ENCODE data around the gene U2SURP.
A peak's percentile ranks its signal among the peaks of the same experiment; 100 is the strongest.

U2SURP gene

DNA sequence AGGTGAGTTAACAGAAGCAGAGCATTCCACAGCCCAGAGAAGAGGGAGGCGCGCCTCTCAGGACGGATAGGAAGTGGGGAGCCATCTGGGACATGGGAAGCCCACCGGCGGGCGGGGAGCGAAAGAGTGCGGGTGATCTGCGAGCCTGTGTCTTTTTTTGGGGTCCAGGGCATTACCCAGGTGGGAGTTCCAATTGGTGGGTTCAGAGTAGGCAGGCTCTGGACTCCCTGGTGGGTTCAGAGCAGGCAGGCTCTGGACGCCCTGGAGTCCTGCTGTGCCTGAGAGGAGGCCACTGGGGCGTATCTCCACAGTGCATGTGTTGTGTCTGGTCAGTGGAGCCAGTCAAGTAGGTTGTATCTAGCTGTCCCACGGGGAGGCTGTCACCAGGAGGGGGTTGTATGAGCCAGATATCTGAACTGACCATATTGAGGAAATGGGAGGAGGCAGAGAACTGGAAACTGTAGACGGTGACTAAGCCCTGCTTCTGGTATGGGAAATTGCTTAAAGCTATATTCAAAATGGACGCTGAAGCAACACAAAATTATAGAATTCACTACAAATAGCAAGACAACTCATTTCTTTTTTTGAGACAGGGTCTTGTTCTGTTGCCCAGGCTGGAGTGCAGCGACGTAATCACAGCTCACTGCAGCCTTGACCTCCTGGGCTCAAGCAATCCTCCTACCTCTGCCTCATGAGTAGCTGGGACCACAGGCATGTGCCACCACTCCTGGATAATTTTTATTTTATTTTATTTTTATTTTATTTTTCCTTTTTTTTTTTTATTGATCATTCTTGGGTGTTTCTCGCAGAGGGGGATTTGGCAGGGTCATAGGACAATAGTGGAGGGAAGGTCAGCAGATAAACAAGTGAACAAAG is 83.7 kb downstream of the U2SURP start:
- in situ Hi-C loops (cut with HindIII; ENCODE audit: low pct_ligation_motif_present, low pct_unique_long_range_greater_than_20kb, low sequenced_read_pairs), result no loop called here
- peak; percentile 40 for DNase-seq

DNA sequence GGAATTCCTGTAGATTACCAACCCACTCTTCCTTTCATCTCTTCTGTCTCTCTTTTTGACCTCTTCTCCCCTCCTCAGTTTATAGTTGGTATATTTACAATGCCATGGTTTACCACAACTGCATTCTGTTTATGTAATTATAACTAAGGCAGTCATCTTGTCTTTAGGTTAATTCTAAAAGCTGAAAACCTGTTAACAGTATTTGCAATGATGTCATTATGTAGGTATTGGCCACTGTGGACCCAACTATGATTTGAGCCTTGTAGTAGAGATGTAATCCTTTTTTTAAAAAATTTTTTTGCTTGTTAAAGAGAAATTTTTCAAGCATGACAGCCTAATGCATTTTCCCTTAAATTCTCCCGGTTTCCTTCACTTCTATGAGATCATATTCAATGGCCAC is 87.5 kb downstream of the U2SURP start:
- in situ Hi-C loops (cut with HindIII; ENCODE audit: low pct_ligation_motif_present, low pct_unique_long_range_greater_than_20kb, low sequenced_read_pairs), result no loop called here
- DNase-seq, result no peak

DNA sequence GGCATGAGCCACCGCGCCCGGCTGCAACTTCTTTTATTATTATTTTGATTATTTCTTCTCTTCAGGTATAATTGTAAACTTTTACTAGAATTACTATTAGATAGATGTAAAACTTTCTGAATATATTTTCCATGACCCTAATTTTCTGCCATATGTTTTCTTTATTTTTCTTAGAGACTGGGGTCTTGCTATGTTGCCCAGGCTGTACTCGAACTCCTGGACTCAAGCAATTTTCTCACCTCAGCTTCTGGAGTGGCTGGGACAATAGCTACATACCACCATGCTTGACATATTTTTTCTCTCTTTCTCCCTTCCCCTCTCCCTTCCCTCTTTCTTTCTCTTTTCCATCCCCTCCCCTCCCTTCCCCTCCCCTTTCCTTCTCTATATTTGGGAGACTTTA is 88.6 kb downstream of the U2SURP start:
- no peak for DNase-seq
- in situ Hi-C loops (cut with HindIII; ENCODE audit: low pct_ligation_motif_present, low pct_unique_long_range_greater_than_20kb, low sequenced_read_pairs), result no loop called here

DNA sequence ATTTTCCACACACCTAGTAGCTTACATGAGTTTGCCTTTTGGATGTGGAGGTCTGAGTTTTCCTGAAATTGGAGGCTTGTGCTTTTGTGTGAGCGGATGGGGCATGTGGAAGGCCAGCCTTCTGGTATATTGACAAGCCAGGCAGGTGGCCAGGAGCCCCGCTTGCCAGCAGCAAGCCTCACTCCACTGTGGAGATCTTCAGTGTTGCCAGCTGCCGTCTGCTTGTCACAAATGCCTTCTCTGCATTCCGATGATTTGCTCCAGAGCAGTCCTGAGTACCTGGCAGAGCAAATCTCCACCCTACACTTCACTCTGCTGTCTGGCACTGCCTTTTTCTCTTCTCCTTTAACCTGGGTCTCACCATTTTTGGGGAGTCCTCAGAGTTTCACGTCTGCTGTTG is 89.1 kb downstream of the U2SURP start:
- in situ Hi-C loops (cut with HindIII; ENCODE audit: low pct_ligation_motif_present, low pct_unique_long_range_greater_than_20kb, low sequenced_read_pairs), result no loop called here
- no peak for DNase-seq

DNA sequence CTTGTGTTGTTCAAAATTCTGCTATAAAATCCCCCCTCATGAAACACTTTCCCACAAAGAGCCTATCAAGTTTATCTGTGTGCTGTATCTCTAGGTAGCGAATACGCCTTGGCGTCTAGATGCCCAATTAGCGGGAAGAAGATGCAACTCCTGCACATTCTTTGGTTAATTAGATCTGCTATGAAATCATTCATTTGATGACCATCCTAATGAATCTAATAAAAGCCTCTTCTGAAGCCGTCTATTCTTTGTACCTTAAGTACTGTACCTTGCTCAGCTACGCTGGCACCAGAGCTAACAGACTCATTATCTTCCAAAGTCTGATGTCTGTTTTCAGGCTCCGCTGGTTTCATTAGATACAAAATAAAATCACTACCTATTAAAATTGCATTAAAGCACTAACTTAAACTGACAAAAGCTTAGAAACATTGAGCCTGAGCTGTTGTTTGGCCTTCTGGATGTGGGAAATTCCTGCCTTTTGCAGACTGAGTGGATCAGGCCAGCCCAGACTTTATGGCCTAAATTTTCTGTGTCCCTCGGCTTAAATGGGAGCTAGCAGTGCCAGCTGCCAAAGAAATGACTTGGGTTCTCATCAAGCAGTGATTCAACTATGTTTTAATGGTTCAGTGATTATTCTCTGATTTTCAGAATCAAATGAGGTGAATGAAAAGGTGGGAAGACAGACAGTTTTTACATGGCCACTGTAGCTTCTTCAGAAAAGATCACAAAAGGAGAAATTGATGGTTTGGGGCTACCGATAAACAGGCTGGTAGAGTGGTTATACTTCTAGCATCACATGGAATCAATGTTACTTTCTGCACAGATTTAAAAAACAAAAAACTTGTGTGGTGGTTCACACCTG is 89.8 kb downstream of the U2SURP start:
- in situ Hi-C loops (cut with HindIII; ENCODE audit: low pct_ligation_motif_present, low pct_unique_long_range_greater_than_20kb, low sequenced_read_pairs), result no loop called here
- no peak for DNase-seq

DNA sequence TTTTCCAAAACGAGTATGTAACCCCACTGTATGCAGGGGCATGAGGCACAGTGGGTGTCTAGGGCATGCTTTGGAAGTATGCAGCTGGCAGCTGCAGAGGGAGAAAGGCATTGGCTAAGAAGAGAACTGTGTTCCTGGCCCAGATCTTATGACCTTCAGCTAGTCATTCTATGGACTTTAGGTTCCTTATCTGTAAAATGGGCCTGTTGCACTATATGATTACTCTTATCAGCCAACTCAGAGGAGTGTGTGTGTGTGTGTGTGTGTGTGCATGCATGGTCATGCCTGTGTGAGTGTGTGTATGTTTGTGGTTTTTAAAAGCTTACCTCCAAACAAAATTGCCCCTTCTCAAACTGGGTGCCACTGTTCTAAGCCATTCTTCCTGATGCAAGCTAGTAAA is 90.8 kb downstream of the U2SURP start:
- DNase-seq, result no peak
- in situ Hi-C loops (cut with HindIII; ENCODE audit: low pct_ligation_motif_present, low pct_unique_long_range_greater_than_20kb, low sequenced_read_pairs), result no loop called here

DNA sequence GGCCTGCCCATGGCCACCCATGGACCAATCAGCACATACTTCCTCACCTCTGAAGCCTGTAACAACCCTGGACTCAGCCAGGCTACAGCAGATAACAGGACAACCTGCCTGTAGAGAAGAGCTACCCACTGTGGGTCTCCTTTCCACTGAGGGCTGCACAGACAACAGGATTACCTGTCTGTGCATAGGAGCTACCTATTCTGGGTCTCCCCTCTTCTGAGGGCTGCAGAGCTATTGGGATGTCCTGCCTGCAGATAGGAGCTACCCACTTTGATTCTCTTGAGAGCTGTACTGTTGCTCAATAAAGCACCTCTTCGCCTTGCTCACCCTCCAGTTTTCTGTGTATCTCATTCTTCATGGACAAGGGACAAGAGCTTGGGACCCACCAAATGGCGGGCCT is 94.4 kb downstream of the U2SURP start:
- in situ Hi-C loops (cut with HindIII; ENCODE audit: low pct_ligation_motif_present, low pct_unique_long_range_greater_than_20kb, low sequenced_read_pairs), result no loop called here
- no peak for DNase-seq

DNA sequence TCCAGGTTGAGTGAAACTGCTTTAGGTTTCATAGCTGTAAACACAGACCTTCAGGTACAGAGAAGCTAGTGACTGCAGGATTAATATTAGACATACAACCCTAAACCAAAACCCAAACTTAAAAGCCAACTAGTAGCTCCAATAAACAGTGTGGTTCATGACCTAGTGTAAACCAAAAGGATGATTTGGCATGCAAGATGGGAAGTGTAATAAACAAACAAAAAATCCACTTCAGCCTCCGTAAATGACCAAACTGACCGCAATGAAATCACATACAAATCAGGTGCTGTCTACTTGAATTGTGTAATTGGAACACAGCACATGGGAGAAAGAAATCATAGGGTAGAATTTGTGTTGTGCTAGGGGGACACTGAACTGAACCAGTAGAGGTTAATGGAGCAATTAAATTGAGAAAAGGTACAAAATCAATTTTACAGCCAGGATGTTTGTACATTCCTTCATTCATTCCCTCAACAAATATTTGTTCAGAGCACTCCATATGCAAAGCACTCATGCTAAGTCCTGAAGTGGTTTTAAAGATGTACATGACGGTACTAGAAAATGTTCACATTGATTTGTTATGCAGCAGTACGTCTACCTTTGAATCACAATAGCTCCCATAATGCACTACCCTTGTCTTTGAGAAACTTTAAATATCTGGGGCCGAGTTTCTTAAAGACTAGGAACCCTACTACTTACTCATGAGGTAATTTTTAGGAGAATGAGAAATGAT is 96.8 kb downstream of the U2SURP start:
- in situ Hi-C loops (cut with HindIII; ENCODE audit: low pct_ligation_motif_present, low pct_unique_long_range_greater_than_20kb, low sequenced_read_pairs), result no loop called here
- no peak for DNase-seq

DNA sequence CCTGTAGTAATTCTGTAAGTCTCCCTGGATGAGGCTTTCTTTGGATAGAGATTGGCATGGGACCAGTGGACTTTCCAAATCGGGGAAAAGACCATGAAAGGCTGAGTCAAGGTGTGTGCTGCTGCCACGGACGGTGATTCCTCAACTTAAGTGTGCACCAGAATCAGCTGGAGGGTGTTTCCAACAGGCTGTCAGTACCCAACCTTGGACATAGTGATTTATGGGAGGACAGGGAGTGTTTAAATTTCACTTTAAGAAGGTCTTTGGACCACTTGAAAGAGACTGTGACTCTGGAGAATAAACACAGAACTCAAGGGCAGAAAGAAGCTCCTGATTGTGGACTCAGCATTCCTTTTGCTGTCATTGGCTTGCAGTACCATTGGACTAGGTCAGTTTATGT is 97.8 kb downstream of the U2SURP start:
- in situ Hi-C loops (cut with HindIII; ENCODE audit: low pct_ligation_motif_present, low pct_unique_long_range_greater_than_20kb, low sequenced_read_pairs), result no loop called here
- no peak for DNase-seq

DNA sequence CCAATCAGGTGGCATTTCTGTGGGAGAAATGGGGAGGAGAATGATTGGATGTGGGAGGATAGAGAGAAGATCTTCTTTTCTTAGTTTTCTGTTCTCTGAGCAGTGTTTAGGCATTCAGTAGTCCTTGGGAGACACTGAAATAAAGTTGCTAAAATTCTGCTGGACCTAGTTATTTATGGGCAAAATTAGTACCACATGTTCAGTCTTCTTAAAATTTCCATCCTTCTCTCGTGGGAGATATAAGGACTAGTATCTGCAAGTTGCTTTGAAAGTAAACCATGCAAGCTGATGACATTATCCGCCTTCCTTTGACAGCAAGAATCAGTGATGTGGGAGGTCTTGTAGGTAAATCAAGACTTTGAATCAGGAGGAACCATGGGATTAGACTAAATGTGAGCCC is 98.3 kb downstream of the U2SURP start:
- DNase-seq, result no peak
- in situ Hi-C loops (cut with HindIII; ENCODE audit: low pct_ligation_motif_present, low pct_unique_long_range_greater_than_20kb, low sequenced_read_pairs), result no loop called here

DNA sequence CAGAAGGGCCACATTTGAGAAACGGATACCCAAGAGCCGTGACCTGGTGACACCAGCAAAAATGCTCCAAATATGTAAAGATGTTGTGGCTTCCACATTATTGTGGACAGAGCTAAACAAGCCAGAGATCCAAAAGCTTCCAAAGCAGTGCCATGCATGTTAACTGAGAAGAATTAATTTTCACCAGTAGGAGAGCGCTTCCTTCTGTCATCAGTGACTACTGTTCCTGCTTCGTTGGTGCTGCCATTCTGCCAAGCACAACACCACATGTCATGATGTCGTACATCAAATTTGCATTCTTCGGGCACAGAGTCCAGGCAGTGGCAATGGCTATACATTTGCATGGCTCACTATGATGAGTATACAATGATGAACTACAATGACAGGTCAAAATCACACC is 99.1 kb downstream of the U2SURP start:
- no peak for DNase-seq
- in situ Hi-C loops (cut with HindIII; ENCODE audit: low pct_ligation_motif_present, low pct_unique_long_range_greater_than_20kb, low sequenced_read_pairs), result no loop called here

DNA sequence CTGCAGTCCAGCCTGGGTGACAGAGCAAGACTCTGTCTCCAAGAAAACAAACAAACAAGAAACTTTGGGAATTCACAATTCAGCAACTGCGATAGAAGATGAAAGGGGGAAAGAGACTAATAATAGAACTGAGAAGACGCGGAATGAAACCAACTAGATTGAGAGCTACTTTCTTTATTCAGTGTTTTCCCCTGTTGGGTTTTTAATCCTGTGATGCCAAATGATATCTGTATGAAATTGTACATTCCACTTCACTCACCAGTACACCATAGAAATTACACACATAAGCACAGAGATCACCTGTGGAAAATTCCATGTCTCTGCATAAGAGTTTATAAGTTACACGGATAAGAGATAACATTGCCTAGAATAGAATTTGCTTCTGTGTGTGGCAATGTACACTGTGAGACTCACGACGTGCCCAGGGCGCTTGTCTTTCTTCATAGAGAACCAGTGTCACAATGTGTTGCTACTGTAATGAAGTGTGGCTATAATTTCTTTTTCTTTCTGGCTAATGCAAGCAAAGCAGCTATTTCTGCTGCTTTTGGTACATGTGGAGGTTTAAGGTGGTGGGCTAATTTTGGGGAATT is 100.5 kb downstream of the U2SURP start:
- DNase-seq, result no peak
- in situ Hi-C loops (cut with HindIII; ENCODE audit: low pct_ligation_motif_present, low pct_unique_long_range_greater_than_20kb, low sequenced_read_pairs), result no loop called here

DNA sequence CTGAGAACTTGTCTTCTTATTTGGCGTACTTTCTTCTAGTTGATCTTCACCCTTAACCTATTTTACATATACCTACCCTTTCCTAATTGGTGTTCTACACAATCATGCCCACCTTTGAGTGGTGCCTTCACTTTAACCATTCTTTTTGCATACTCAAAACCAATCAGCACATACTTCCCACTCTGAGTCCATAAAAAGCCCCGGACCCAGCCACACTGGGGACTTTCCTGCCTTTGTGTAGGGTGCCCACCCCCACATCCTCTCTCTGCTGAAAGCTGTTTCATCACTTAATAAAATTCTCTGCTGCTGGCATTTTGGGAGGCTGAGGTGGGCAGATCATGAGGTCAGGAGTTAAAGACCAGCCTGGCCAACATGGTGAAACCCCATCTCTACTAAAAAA is 102.3 kb downstream of the U2SURP start:
- in situ Hi-C loops (cut with HindIII; ENCODE audit: low pct_ligation_motif_present, low pct_unique_long_range_greater_than_20kb, low sequenced_read_pairs), result no loop called here
- DNase-seq, result no peak

DNA sequence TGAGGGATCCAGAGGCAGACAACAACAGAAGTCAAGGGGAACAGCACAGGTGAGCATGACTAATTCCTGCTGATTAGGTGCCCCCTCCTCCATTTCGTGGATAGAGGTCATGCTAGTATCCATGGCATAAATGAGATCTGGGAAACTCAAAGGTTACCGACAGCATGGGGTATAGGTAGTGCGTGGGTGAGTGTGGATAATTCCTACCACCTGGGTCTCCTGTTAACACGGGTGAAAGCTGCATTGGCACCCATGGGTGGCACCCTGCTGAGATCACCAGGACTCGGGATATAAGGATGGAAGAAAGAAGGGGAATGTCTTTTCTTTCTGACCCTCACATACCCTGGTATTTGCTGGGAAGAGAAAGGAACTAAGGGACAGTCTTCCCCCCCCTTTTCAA is 103.8 kb downstream of the U2SURP start:
- DNase-seq, result no peak
- in situ Hi-C loops (cut with HindIII; ENCODE audit: low pct_ligation_motif_present, low pct_unique_long_range_greater_than_20kb, low sequenced_read_pairs), result no loop called here

DNA sequence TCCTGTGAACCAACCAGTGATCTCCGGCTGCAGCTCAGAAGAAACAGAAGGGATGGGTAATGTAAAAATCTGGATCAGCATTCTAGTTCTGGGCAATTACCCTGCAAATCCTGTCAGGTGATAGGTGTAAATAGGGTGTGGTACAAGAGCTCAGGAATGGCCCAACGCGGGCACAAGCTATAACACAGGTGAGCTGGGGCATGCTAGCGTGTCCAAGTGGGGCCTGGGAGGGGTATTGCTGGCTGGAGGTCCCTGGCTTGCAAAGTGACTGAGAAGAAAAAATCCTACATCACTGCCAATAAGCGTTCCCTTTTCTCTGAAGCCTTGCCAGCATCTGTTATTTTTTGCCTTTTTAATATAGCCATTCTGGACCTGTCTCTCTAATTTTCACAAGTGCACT is 108.5 kb downstream of the U2SURP start:
- in situ Hi-C loops (cut with HindIII; ENCODE audit: low pct_ligation_motif_present, low pct_unique_long_range_greater_than_20kb, low sequenced_read_pairs), result no loop called here
- DNase-seq, result no peak
